Chondrocyte (in vitro differentiated cells): ENCODE data around the gene SSH2. TPM values are rescaled to one million over a fixed set of nuclear protein-coding genes. Genes with fewer than 3 reads are reported as not detected.

Experiments used
- DNase-seq: peaks from one replicate; pipeline ENCODE4 v3.0.0; 2021; ENCODE audit warnings: mixed read lengths, low spot score
- H3K27ac Mint-ChIP-seq: one replicate; pipeline ENCODE4 v1.8.0; 2021; ENCODE audit warnings: mild to moderate bottlenecking, moderate library complexity, mixed read lengths; ENCODE audit not compliant: unreplicated experiment
- H3K27me3 Mint-ChIP-seq: 2 replicates; pipeline ENCODE4 v1.8.0; 2021; ENCODE audit warnings: low read depth, mixed read lengths
- H3K36me3 Mint-ChIP-seq: 2 replicates; pipeline ENCODE4 v1.8.0; 2021; ENCODE audit warnings: low read depth, mixed read lengths
- H3K4me1 Mint-ChIP-seq: 2 replicates; pipeline ENCODE4 v1.8.0; 2021; ENCODE audit warnings: low read depth, mild to moderate bottlenecking, mixed read lengths
- H3K4me3 Mint-ChIP-seq: one replicate; pipeline ENCODE4 v1.8.0; 2021; ENCODE audit warnings: mild to moderate bottlenecking, moderate library complexity, mixed read lengths; ENCODE audit not compliant: unreplicated experiment
- H3K9me3 Mint-ChIP-seq: 2 replicates; pipeline ENCODE4 v1.8.0; 2021; ENCODE audit warnings: low read depth, mixed read lengths
- total RNA-seq: library from RNA; stranded (reverse); gene quantifications from 3 replicates; pipeline ENCODE4 v1.2.1, GENCODE V29; 2021
- TF ChIP-seq, protein P1 (sequence below): fragments of 200-600 bp; sonication (generic); IDR thresholded peaks from 2 replicates; pipeline ENCODE4 v1.5.0; 2021; ENCODE audit warnings: antibody characterized with exemption, mild to moderate bottlenecking, moderate library complexity

The SSH2 gene
- total RNA-seq, 1 donor from 2014 or later, result 14.1 TPM

- Mint-ChIP-seq H3K27me3 (no peaks in the 10 kb centered on the region), H3K9me3 (no peaks in the 10 kb centered on the region), H3K27ac (peak overlapping the region; percentile 84), H3K4me1 (peaks cover 48% of the 10 kb centered on the region), H3K36me3 (peaks cover 6% of the 10 kb centered on the region), H3K4me3 (no peak overlapping the region)
- no peak for DNase-seq
- TF ChIP-seq, protein P1, sequence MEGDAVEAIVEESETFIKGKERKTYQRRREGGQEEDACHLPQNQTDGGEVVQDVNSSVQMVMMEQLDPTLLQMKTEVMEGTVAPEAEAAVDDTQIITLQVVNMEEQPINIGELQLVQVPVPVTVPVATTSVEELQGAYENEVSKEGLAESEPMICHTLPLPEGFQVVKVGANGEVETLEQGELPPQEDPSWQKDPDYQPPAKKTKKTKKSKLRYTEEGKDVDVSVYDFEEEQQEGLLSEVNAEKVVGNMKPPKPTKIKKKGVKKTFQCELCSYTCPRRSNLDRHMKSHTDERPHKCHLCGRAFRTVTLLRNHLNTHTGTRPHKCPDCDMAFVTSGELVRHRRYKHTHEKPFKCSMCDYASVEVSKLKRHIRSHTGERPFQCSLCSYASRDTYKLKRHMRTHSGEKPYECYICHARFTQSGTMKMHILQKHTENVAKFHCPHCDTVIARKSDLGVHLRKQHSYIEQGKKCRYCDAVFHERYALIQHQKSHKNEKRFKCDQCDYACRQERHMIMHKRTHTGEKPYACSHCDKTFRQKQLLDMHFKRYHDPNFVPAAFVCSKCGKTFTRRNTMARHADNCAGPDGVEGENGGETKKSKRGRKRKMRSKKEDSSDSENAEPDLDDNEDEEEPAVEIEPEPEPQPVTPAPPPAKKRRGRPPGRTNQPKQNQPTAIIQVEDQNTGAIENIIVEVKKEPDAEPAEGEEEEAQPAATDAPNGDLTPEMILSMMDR, result peak; percentile 61
Measured at GRCh38 chr17:29585080-29585751, 344.8 kb downstream of the SSH2 start.

GRCh38 chr17:29584452-29585079 is 345.5 kb downstream of the SSH2 start:
- peaks cover 43% of the 10 kb centered on the region for H3K4me1 Mint-ChIP-seq
- no peak for DNase-seq
- H3K36me3 Mint-ChIP-seq, result peaks cover 6% of the 10 kb centered on the region
- H3K27ac Mint-ChIP-seq, result peak overlapping the region; percentile 84
- H3K4me3 Mint-ChIP-seq, result peak overlapping the region; percentile 35
- H3K9me3 Mint-ChIP-seq, result no peaks in the 10 kb centered on the region
- TF ChIP-seq, protein P1, result no peak
- H3K27me3 Mint-ChIP-seq, result no peaks in the 10 kb centered on the region

GRCh38 chr17:29583324-29584248 is 346.4 kb downstream of the SSH2 start:
- TF ChIP-seq, protein P1, result no peak

GRCh38 chr17:29582772-29583171 is 347.3 kb downstream of the SSH2 start:
- Mint-ChIP-seq H3K36me3 (peaks cover 13% of the 10 kb centered on the region), H3K27ac (no peak overlapping the region), H3K4me3 (no peak overlapping the region), H3K9me3 (no peaks in the 10 kb centered on the region), H3K4me1 (peaks cover 37% of the 10 kb centered on the region), H3K27me3 (no peaks in the 10 kb centered on the region)
- no peak for DNase-seq
- TF ChIP-seq, protein P1, result no peak

More at GRCh38 chr17:29583324-29584248, 346.4 kb downstream of the SSH2 start:
- Mint-ChIP-seq H3K36me3 (peaks cover 8% of the 10 kb centered on the region), H3K4me3 (peak overlapping the region; percentile 35), H3K27me3 (no peaks in the 10 kb centered on the region), H3K4me1 (peaks cover 43% of the 10 kb centered on the region), H3K9me3 (no peaks in the 10 kb centered on the region), H3K27ac (no peak overlapping the region)
- no peak for DNase-seq

DNA sequence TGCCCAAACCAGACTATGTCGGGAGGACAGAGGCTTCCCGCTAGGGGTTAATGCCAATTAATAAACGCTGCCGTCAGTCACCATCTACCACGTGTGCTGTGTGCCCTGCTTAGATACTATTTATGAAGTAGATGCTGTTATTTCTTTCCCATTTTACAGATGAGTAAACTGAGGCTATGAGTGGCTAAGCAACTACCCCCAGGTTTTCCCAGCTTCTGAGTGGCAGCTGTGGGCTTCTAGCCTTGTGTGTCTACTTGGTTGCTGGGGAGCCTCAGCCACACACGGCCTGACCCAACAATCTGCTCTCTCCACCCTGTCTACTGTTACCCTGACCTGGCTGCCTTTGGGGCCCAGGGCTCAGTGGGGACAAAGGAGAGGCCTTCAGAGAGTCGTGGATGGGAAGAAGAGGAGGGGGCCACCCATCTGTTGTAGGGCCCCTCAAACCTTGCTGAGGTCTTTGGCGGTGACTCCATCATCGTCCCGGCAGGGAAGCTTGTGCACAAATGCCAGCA is 347.7 kb downstream of the SSH2 start:
- Mint-ChIP-seq H3K27me3 (no peaks in the 10 kb centered on the region), H3K9me3 (no peaks in the 10 kb centered on the region), H3K4me3 (no peak overlapping the region), H3K27ac (no peak overlapping the region), H3K36me3 (peaks cover 14% of the 10 kb centered on the region), H3K4me1 (peaks cover 33% of the 10 kb centered on the region)
- TF ChIP-seq, protein P1, result no peak
- DNase-seq, result no peak
